Common myeloid progenitor, CD34-positive (primary cell): ENCODE measurements around the gene UPK3A.
"Not testable (repeated sequence)": the region's sequence is repeated elsewhere in the genome, so short reads cannot be mapped to it uniquely, and the experiment has no call there.

Source experiments
- CTCF ChIA-PET: fragments of 350-600 bp; sonication (Branson Sonifier 250); formaldehyde crosslinking; loops from one replicate; lab custom pipeline; 2021; ENCODE audit warnings: antibody characterized with exemption; lab: Charles Lee
- POLR2A ChIA-PET: fragments of 350-600 bp; sonication (Branson Sonifier 250); formaldehyde crosslinking; loops from one replicate; lab custom pipeline; 2021; ENCODE audit warnings: antibody characterized with exemption; lab: Charles Lee
- DNase-seq, 3 donors: peaks; one replicate each; pipeline versions ENCODE4 v3.0.0 to v3.0.0-alpha.2; 2013
- H3K27ac ChIP-seq, 2 experiments: 1 replicate in 1 of 2; 2 replicates in 1 of 2; pipeline ENCODE4 v1.7.0; 2013; ENCODE audit warnings: inconsistent platforms in 2 of 2, low read length in 2 of 2, mild to moderate bottlenecking in 2 of 2, low read depth in 1 of 2, moderate library complexity in 1 of 2; ENCODE audit not compliant: severe bottlenecking in 2 of 2, insufficient read depth in 1 of 2, poor library complexity in 1 of 2
- H3K27me3 ChIP-seq, 5 experiments: replicated peaks in 2 of 5; 1 replicate in 3 of 5; 2 replicates in 2 of 5; pipeline versions ENCODE4 v1.6.1 to v1.7.0; 2013; ENCODE audit warnings: low read length in 4 of 5, mild to moderate bottlenecking in 2 of 5, moderate library complexity in 2 of 5, inconsistent platforms in 1 of 5; ENCODE audit not compliant: insufficient read depth in 5 of 5, control insufficient read depth in 4 of 5
- H3K36me3 ChIP-seq, 4 experiments: 1 replicate in 2 of 4; 2 replicates in 2 of 4; pipeline versions ENCODE4 v1.6.1 to v1.7.0; 2013; ENCODE audit warnings: low read length in 3 of 4, control low read depth in 1 of 4, mild to moderate bottlenecking in 1 of 4; ENCODE audit not compliant: control insufficient read depth in 4 of 4, insufficient read depth in 4 of 4
- H3K4me1 ChIP-seq, 4 experiments: 1 replicate in 3 of 4; 2 replicates in 1 of 4; pipeline versions ENCODE4 v1.6.1 to v1.7.1; 2013; ENCODE audit warnings: low read length in 3 of 4, mild to moderate bottlenecking in 3 of 4, control low read depth in 1 of 4, inconsistent platforms in 1 of 4, moderate library complexity in 1 of 4; ENCODE audit not compliant: control insufficient read depth in 4 of 4, insufficient read depth in 4 of 4; ENCODE audit errors: control extremely low read depth in 1 of 4
- H3K4me3 ChIP-seq, 7 experiments: 1 replicate in 4 of 7; 2 replicates in 3 of 7; pipeline versions ENCODE4 v1.5.1 to v1.7.0; 2013; ENCODE audit warnings: mild to moderate bottlenecking in 7 of 7, low read length in 6 of 7, moderate library complexity in 6 of 7, inconsistent platforms in 2 of 7, low read depth in 2 of 7, control low read depth in 1 of 7; ENCODE audit not compliant: insufficient read depth in 4 of 7, control insufficient read depth in 1 of 7; ENCODE audit errors: extremely low read depth in 1 of 7
- H3K9me3 ChIP-seq, 5 experiments: 1 replicate in 4 of 5; 2 replicates in 1 of 5; pipeline versions ENCODE4 v1.6.1 to v1.7.1; 2013; ENCODE audit warnings: low read length in 4 of 5, mild to moderate bottlenecking in 2 of 5, inconsistent platforms in 1 of 5, low read depth in 1 of 5, moderate library complexity in 1 of 5; ENCODE audit not compliant: control insufficient read depth in 4 of 5, insufficient read depth in 2 of 5; ENCODE audit errors: control extremely low read depth in 1 of 5
- WGBS: methylation state at CpG from one replicate; pipeline ENCODE4 v1.1.5; 2013; ENCODE audit not compliant: insufficient coverage; 5-methylcytosine and 5-hydroxymethylcytosine counted together

UPK3A gene

DNA sequence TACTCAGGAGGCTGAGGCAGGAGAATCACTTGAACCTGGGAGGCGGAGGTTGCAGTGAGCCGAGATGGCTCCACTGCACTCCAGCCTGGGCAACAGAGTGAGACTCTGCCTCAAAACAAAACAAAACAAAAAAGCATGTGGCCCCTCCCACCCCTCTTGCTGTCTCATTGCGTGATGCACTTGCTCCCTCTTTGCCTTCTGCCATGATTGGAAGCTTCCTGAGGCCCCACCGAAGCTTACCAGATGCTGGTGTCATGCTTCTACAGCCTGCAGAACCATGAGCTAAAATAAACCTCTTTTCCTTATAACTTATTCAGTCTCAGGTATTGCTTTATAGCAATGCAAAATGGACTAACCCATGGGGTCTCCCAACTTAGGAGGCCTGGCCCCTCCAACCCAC is 26.8 kb upstream of the UPK3A start:
- H3K4me1 ChIP-seq, result peaks cover 0 to 13% (median 3%) of the 10 kb centered on the region in 4 experiments
- POLR2A ChIA-PET, H3K27ac ChIP-seq, DNase-seq, H3K27me3 ChIP-seq, H3K9me3 ChIP-seq, H3K36me3 ChIP-seq, CTCF ChIA-PET, H3K4me3 ChIP-seq: not testable (repeated sequence)
- WGBS, result no CpG with 5 or more reads among the region's 4 CpGs

DNA sequence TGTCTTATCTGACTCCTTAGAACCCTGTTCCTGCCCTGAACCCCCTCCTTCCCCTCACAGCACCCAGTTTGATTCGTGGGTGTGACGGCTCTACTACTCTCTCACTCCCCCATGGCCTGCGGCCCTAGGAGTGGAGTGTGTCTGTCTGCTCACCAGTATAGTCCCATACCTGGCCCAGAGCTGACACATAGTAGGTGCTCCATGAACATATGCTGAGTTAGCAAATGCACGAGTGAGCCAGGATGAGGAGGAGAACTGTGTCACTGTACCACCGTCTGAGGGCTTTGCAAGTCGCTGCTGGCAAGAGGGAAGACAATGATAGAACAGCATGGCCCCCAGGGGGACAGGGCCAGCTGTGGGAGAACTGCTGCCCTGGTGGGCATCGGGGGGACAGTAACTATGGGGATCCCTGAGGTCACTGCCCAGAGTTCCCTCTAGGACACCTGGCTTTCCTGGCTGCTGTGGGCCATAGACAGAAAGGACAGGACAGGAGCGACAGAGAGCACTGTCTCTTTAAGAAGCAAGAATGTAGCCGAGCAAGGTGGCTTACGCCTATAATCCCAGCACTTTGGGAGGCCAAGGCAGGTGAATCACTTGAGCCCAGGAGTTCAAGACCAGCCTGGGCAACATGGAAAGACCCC is 24.9 kb upstream of the UPK3A start:
- Histone ChIP-seq H3K4me1 (peaks cover 0 to 28% (median 14%) of the 10 kb centered on the region in 4 experiments), H3K9me3 (no peaks in the 10 kb centered on the region), H3K4me3 (no peak overlapping the region), H3K36me3 (no peaks in the 10 kb centered on the region), H3K27ac (no peak overlapping the region), H3K27me3 (no peaks in the 10 kb centered on the region)
- ChIA-PET CTCF (no interaction called here), POLR2A (no interaction called here)
- DNase-seq, result no peak
- 97% methylated on average over 9 of the region's 10 CpGs for WGBS

DNA sequence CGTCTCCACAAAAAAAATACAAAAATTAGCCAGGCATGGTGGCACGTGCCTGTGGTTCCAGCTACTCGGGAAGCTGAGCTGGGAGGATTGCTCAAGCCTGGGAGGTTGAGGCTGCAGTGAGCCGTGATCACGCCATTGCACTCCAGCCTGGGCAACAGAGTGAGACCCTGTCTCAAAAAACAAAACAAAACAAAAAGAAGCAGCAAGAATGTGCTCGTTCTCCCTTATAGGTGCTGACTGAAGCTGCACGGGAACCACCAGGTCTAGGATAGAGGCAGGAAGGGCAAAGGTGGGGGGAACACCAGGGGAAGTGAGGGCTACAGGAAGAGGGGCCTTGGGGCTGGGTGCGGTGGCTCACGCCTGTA is 24.4 kb upstream of the UPK3A start:
- CTCF ChIA-PET, result interaction anchor here (1.5 kb wide), 1 partner anchor 9 kb away, joined by 3 read pairs; no protein-coding TSS in a partner anchor
- H3K4me3 ChIP-seq, DNase-seq, H3K27ac ChIP-seq, H3K36me3 ChIP-seq, H3K9me3 ChIP-seq, H3K27me3 ChIP-seq, POLR2A ChIA-PET: not testable (repeated sequence)
- peaks cover 0 to 28% (median 14%) of the 10 kb centered on the region in 4 experiments for H3K4me1 ChIP-seq
- 87% methylated on average over 7 of the region's 9 CpGs for WGBS

DNA sequence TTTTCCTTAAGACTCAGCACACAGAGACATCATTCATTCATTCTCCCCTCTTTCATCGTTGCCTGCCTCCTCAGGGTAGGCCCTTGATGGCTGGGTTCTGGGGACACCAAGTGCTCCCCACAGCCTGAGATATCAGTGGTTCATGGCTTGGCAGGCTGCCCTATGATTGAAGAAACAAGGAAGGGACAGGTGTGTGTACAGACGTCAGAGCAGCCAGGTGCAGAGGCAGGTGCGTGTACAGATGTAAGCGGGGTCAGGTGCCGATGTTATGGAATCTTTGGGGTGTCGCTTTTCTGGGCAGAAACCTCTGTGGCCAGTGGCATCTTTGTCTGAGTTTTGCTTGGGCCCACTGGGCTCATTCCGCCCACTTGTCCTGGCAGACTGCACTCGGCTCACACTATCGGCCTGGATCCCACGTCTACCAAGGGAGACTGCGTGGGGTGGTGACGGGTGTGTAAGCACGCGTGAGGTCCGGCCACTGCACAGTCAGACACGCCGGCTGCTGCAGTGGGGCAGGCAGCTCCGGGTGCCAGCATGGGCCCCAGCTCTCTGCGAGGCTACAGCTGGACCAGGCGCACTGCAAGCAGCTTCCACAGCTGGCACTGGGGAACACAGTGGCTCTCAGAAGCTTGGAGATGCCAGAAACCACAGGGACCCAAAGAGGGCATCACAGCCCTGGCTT is 23.2 kb upstream of the UPK3A start:
- Histone ChIP-seq H3K27me3 (no peaks in the 10 kb centered on the region), H3K36me3 (no peaks in the 10 kb centered on the region), H3K4me3 (no peak overlapping the region), H3K4me1 (peaks cover 0 to 28% (median 14%) of the 10 kb centered on the region in 4 experiments), H3K27ac (no peak overlapping the region), H3K9me3 (no peaks in the 10 kb centered on the region)
- ChIA-PET POLR2A (interaction anchor here (0.6 kb wide), 1 partner anchor 220 kb away, joined by 3 read pairs; no protein-coding TSS in a partner anchor), CTCF (interaction anchor here (1.5 kb wide), 1 partner anchor 10 kb away, joined by 3 read pairs; no protein-coding TSS in a partner anchor)
- 93% methylated on average over 19 of the region's 20 CpGs for WGBS
- no peak for DNase-seq

DNA sequence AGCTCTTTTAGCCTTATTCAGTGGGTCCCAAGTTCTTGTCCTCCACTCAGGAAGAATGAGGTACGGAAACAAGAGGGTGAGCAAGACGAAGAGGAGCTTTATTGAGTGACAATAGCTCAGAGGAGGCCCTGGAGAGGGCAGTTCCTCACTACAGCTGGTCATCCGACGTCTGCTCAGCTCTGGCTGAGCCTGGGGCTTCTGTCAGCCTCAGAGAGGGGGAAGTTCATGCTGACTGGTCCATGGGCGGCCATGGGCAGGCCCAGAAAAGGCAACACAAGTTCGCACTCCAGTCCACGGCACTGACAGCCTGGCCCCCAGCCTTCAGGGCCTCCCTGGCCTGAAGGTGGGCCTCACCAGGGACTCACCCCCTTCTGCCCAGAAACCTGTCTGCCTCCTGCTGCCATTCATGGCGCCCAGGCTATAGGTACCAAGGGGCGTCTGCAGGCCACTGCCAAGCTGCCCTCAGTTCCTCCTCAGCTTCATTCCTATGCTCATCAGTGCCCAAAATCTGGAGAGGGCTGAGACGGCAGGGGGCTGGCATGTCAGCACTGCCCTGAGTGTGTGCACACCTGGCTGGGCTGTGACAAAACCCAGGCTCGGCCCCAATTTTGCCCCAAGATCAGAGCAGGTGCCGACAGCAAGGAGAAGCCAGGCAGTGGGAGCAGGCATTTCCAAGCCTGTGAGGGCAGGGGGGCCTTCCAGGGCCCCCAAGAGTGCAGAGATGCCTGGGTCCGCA is 22.4 kb upstream of the UPK3A start:
- Histone ChIP-seq H3K36me3 (no peaks in the 10 kb centered on the region), H3K4me3 (no peak overlapping the region), H3K27ac (no peak overlapping the region), H3K9me3 (no peaks in the 10 kb centered on the region), H3K4me1 (peaks cover 0 to 28% (median 14%) of the 10 kb centered on the region in 4 experiments), H3K27me3 (no peaks in the 10 kb centered on the region)
- no peak for DNase-seq
- 60% methylated on average over 11 of the region's 13 CpGs for WGBS
- ChIA-PET CTCF (interaction anchor here (1.5 kb wide), 1 partner anchor 11 kb away, joined by 3 read pairs; no protein-coding TSS in a partner anchor), POLR2A (interaction anchor here (0.6 kb wide), 1 partner anchor 220 kb away, joined by 3 read pairs; no protein-coding TSS in a partner anchor)

DNA sequence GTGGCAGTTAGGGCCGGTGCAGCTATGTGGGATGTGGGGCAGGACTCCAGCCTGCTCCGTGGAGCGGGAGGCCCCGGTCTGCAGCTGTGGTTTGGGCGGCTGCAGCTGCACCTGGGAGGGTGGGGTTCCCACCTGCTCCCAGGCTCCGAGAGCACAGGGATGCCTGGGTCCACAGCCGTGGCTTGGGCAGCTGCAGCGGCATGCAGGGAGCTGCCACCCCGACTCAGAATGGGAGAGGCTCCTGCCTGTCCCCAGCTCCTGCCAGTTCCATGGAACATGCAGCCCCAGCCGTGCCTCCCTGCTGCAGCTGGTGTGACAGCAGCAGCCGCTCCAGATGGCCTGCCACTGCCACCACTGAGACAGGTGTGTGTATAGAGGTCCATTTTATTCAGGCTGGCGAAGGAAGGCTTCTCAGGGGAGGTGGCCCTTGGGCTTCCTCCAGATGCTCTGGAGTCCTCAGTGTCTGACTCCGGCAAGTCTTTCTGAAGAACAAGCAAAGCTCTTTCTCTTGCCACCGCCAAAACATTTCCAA is 21.8 kb upstream of the UPK3A start:
- ChIA-PET POLR2A (interaction anchor here (0.7 kb wide), 1 partner anchor 287 kb away, joined by 4 read pairs; no protein-coding TSS in a partner anchor), CTCF (interaction anchor here (1.0 kb wide), 2 partner anchors 12 to 51 kb away, joined by 3 read pairs; no protein-coding TSS in a partner anchor)
- no peak overlapping the region for H3K27ac ChIP-seq
- WGBS, result 70% methylated on average over 13 of the region's 14 CpGs
- H3K4me1 ChIP-seq, result peaks cover 0 to 28% (median 17%) of the 10 kb centered on the region in 4 experiments
- H3K9me3 ChIP-seq, result no peaks in the 10 kb centered on the region
- H3K4me3 ChIP-seq, result no peak overlapping the region
- H3K36me3 ChIP-seq, result no peaks in the 10 kb centered on the region
- no peaks in the 10 kb centered on the region for H3K27me3 ChIP-seq
- no peak for DNase-seq
